Right atrium auricular region (tissue), 2 donors: ENCODE results near the gene AEN. TPM values are rescaled to one million over a fixed set of nuclear protein-coding genes. Genes with fewer than 3 reads are reported as not detected.

Experiments
- DNase-seq: peaks from one replicate; pipeline ENCODE4 v3.0.0-alpha.2; 2019; ENCODE audit warnings: low spot score
- H3K27ac ChIP-seq, 2 donors: fragments of 200-600 bp; sonication (generic); 1 replicate in 1 of 2; 2 replicates in 1 of 2; pipeline ENCODE4 v1.5.1; 2016 to 2019
- H3K27me3 ChIP-seq, 2 donors: fragments of 200-600 bp; sonication (generic); one replicate each; pipeline versions ENCODE4 v1.5.1 to v1.6.0; 2017 to 2019
- H3K36me3 ChIP-seq: fragments of 200-600 bp; sonication (generic); one replicate; pipeline ENCODE4 v1.5.1; 2016
- H3K4me1 ChIP-seq, 2 donors: fragments of 200-600 bp; sonication (generic); one replicate each; pipeline versions ENCODE4 v1.5.1 to v1.6.0; 2017 to 2019
- H3K4me3 ChIP-seq, 2 donors: fragments of 200-600 bp; sonication (generic); 1 replicate in 1 of 2; 2 replicates in 1 of 2; pipeline ENCODE4 v1.5.1; 2017 to 2019; ENCODE audit warnings: mild to moderate bottlenecking in 1 of 2, moderate library complexity in 1 of 2
- H3K9me3 ChIP-seq, 2 donors: fragments of 200-600 bp; sonication (generic); one replicate each; pipeline ENCODE4 v1.5.1; 2019
- total RNA-seq, 2 donors: library from RNA; depleted of rRNA; stranded (reverse); fragments of >200 nt; gene quantifications; one replicate each; pipeline ENCODE4 v1.1.0, GENCODE V29; 2016
- TF ChIP-seq, protein P1 (sequence below), 2 donors: fragments of 200-600 bp; sonication (generic); IDR thresholded peaks; one replicate each; pipeline ENCODE4 v1.5.1; 2019; ENCODE audit warnings: antibody characterized with exemption in 2 of 2

Gene AEN
- total RNA-seq, 2 donors from 2014 or later = 5.1 to 8.0 TPM

DNA sequence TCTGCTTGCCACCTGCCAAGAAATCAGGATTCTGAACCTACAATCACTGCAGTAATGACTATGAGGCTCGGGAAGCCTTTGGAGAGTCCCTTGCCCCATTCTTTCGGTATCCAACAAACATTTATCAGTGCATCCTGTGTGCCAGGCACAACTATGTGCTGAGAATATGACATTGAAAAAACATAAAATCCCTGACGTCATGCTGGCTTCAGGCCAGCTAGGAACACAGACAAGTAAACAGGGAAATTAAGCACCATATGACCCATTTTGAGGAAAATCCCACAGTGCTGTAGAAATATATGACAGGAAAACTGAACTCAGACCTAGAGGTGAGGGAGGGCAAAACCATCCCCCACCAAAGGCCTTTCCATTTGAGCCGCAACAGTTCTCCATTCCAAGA, 40.6 kb upstream of the AEN start:
- Histone ChIP-seq H3K27me3 (no peaks in the 10 kb centered on the region), H3K4me3 (no peak overlapping the region), H3K4me1 (no peaks in the 10 kb centered on the region), H3K36me3 (no peaks in the 10 kb centered on the region), H3K27ac (no peak overlapping the region), H3K9me3 (peaks cover 0 to 3% of the 10 kb centered on the region in 2 donors)
- TF ChIP-seq, protein P1, sequence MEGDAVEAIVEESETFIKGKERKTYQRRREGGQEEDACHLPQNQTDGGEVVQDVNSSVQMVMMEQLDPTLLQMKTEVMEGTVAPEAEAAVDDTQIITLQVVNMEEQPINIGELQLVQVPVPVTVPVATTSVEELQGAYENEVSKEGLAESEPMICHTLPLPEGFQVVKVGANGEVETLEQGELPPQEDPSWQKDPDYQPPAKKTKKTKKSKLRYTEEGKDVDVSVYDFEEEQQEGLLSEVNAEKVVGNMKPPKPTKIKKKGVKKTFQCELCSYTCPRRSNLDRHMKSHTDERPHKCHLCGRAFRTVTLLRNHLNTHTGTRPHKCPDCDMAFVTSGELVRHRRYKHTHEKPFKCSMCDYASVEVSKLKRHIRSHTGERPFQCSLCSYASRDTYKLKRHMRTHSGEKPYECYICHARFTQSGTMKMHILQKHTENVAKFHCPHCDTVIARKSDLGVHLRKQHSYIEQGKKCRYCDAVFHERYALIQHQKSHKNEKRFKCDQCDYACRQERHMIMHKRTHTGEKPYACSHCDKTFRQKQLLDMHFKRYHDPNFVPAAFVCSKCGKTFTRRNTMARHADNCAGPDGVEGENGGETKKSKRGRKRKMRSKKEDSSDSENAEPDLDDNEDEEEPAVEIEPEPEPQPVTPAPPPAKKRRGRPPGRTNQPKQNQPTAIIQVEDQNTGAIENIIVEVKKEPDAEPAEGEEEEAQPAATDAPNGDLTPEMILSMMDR (IDR thresholded peaks at IDR 0.05) = no peak
- DNase-seq = no peak

DNA sequence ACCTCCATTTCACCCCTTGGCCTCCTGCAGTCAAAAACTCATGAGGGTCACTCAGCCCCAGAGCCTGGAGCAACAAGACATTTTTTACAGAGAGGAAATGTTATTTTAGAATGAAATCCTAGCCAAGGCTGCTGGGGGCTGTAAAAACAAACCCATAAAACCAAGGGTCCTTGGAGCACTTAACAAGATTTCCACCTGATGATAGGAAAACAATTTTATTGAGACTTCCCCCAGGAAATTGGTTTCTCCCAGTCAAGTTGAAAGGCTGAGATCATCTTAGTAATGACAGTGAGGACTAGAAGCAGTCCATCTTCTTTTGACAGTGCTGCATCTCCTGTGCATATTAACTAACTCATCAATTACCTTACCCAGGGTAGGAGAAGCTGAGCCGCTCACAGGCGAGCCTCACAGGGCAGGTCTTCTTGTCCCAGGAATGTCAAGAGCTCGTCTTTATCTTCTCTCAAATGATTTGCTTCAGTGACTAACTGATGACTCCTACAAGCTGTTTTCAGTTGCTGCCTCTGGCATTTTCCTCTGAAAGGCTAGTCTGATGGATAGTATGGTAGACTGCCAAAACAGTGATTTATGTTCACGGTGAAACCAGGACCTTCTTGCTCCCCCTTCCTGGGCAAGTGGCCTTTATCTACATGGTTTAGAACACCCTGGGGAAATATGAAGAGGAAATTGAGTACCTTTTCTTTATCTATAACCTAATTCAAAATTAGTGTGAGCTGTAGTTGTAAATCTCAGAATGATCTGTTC, 34.6 kb upstream of the AEN start:
- Histone ChIP-seq H3K4me1 (no peaks in the 10 kb centered on the region), H3K36me3 (no peaks in the 10 kb centered on the region), H3K27ac (no peak overlapping the region), H3K27me3 (no peaks in the 10 kb centered on the region), H3K9me3 (peaks cover 0 to 3% of the 10 kb centered on the region in 2 donors), H3K4me3 (no peak overlapping the region)
- no peak for DNase-seq
- TF ChIP-seq, protein P1 (IDR thresholded peaks at IDR 0.05) = no peak

DNA sequence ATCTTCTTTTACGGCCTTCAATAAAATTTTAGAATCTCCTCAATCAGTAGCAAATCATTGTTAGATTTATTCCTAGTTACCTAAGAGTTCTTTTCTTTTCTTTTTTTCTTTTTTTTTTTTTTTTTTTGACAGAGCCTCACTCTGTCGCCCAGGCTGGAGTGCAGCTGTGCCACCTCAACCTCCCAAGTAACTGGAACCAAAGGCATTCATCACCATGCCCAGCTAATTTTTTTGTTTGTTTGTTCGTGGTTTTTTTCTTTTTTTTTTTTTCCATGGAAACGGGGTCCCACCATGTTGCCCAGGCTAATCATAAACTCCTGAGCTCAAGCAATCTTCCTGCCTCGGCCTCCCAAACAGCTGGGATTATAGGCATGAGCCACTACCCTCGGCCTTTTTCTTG, 30.4 kb upstream of the AEN start:
- Histone ChIP-seq H3K4me3 (no peak overlapping the region), H3K4me1 (no peaks in the 10 kb centered on the region), H3K9me3 (no peaks in the 10 kb centered on the region), H3K27me3 (no peaks in the 10 kb centered on the region), H3K36me3 (no peaks in the 10 kb centered on the region), H3K27ac (no peak overlapping the region)
- no peak for DNase-seq
- TF ChIP-seq, protein P1 (IDR thresholded peaks at IDR 0.05) = no peak

DNA sequence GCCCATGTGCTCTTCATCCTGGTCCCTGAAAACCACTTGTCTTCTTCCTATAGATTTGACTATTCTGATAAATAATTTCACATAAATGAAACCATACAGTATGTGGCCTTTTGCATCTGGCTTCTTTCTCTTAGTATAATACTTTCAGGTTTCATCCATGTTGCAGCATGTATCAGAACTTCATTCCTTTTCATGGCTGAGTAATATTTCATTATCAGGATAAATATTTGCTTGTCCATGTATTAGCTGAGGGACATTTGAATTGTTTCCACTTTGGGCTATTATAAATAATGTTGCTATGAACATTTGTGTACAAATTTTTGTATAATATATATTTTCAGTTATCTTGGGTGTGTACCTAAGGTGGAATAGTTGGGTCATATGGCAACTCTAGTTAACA, 29.8 kb upstream of the AEN start:
- H3K4me3 ChIP-seq = no peak overlapping the region
- no peak for DNase-seq
- no peaks in the 10 kb centered on the region for H3K27me3 ChIP-seq
- H3K9me3 ChIP-seq = no peaks in the 10 kb centered on the region
- H3K36me3 ChIP-seq = no peaks in the 10 kb centered on the region
- no peak overlapping the region for H3K27ac ChIP-seq
- TF ChIP-seq, protein P1 (IDR thresholded peaks at IDR 0.05) = no peak
- H3K4me1 ChIP-seq = no peaks in the 10 kb centered on the region

DNA sequence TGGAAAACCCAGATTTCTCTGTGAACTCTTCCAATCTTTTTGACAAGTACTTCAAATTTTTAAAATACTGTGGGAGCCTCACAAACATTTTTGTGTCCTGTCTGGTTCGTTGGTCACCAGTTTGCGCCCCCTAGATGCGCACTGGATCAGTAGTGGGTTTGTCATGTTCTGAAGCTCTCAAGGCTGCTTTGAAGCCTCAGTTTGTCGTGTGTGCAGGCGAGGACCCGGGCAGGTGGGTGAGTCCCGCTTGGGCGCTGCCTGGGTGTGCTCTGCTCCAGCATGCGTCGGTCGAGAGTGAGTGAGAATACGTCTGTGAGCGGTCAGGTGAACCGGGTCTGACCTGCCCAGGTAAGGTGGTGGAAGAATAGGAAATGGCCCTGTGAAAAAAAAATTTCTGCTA, 17.3 kb upstream of the AEN start:
- TF ChIP-seq, protein P1 (IDR thresholded peaks at IDR 0.05) = no peak

More for the DNA sequence above, 17.3 kb upstream of the AEN start:
- H3K4me3 ChIP-seq = no peak overlapping the region
- no peak for DNase-seq
- no peaks in the 10 kb centered on the region for H3K9me3 ChIP-seq
- H3K27ac ChIP-seq = no peak overlapping the region
- no peaks in the 10 kb centered on the region for H3K36me3 ChIP-seq
- peaks cover 11 to 17% of the 10 kb centered on the region in 2 donors for H3K27me3 ChIP-seq
- H3K4me1 ChIP-seq = peaks cover 0 to 22% of the 10 kb centered on the region in 2 donors
